HepG2 (cell line): ENCODE results near the gene SLC35B2. TPM values are rescaled to one million over a fixed set of nuclear protein-coding genes. Genes with fewer than 3 reads are reported as not detected.
A peak's percentile ranks its signal among the peaks of the same experiment; 100 is the strongest.

ENCODE experiments used
- ATAC-seq: fragments of 200-7000 bp; cut with Tn5 transposase; 3 replicates; pipeline ENCODE4 v1.9.1; 2020; ENCODE audit warnings: mild to moderate bottlenecking, moderate library complexity
- BruUV-seq: library from RNA; stranded (reverse); fragments of 400-500 nt; replicated peaks from 2 replicates; lab custom pipeline; 2021; lab: Mats Ljungman, UMichigan
- CTCF ChIA-PET: fragments of 300-600 bp; formaldehyde crosslinking; extraction: SDS; loops from one replicate; lab custom pipeline; 2021; ENCODE audit warnings: low total read pairs, inconsistent platforms, low intra/inter-chr PET ratio; lab: Yijun Ruan, JAX
- POLR2A ChIA-PET: fragments of 350-600 bp; sonication (Branson Sonifier 250); formaldehyde crosslinking; loops from one replicate; lab custom pipeline; 2020; ENCODE audit warnings: antibody characterized with exemption, inconsistent platforms; lab: Yijun Ruan, JAX
- DNase-seq: peaks from one replicate; pipeline ENCODE4 v3.0.0-alpha.2; 2015; ENCODE audit warnings: low spot score
- FAIRE-seq: peaks from 3 replicates; lab custom pipeline; 2011; peaks lifted over from hg19 to GRCh38; lab: Jason Lieb, UNC
- H2AFZ ChIP-seq: one replicate; pipeline ENCODE4 v1.6.1; 2011; ENCODE audit warnings: low read length, inconsistent platforms
- H3K27ac ChIP-seq: fragments of 300-600 bp; 3 replicates; pipeline ENCODE4 v1.8.0; 2011; ENCODE audit warnings: mixed run types, mild to moderate bottlenecking, mixed read lengths, low read length, inconsistent platforms; ENCODE audit not compliant: insufficient read depth; ENCODE audit errors: extremely low read length
- H3K27me3 ChIP-seq, 2 experiments: fragments of 200-600 bp in 1 of 2; 2 replicates in 1 of 2; 3 replicates in 1 of 2; pipeline versions ENCODE4 v1.6.0 to v1.8.0; 2011; ENCODE audit warnings: low read length in 2 of 2, mild to moderate bottlenecking in 2 of 2, moderate library complexity in 2 of 2, inconsistent platforms in 1 of 2; ENCODE audit not compliant: insufficient read depth in 2 of 2, control insufficient read depth in 1 of 2
- H3K36me3 ChIP-seq, 2 experiments: fragments of 200-600 bp in 1 of 2; replicated peaks in 1 of 2; 2 replicates in 1 of 2; 3 replicates in 1 of 2; pipeline versions ENCODE4 v1.5.1 to v1.8.0; 2011; ENCODE audit warnings: low read length in 2 of 2, inconsistent platforms in 1 of 2; ENCODE audit not compliant: insufficient read depth in 2 of 2, control insufficient read depth in 1 of 2
- H3K4me1 ChIP-seq: 2 replicates; pipeline ENCODE4 v1.5.1; 2012; ENCODE audit warnings: low read length, inconsistent platforms; ENCODE audit not compliant: insufficient read depth
- H3K4me2 ChIP-seq: 2 replicates; pipeline ENCODE4 v1.6.0; 2011; ENCODE audit warnings: low read depth, low read length, inconsistent platforms
- H3K4me3 ChIP-seq, 3 experiments: fragments of 200-600 bp in 1 of 3; sonication (generic), shearing (Covaris generic) in 1 of 3; replicated peaks in 1 of 3; 2 replicates each; pipeline ENCODE4 v1.5.1; 2011 to 2016; ENCODE audit warnings: low read length in 3 of 3, inconsistent platforms in 2 of 3, low read depth in 2 of 3, mild to moderate bottlenecking in 2 of 3, control low read depth in 1 of 3, mixed read lengths in 1 of 3; ENCODE audit not compliant: insufficient read depth in 1 of 3
- H3K79me2 ChIP-seq: one replicate; pipeline ENCODE4 v1.6.1; 2011; ENCODE audit warnings: low read length, inconsistent platforms; ENCODE audit not compliant: insufficient read depth
- H3K9ac ChIP-seq: 2 replicates; pipeline ENCODE4 v1.6.0; 2011; ENCODE audit warnings: mild to moderate bottlenecking, low read depth, low read length, inconsistent platforms; ENCODE audit not compliant: insufficient read depth
- H3K9me3 ChIP-seq: 2 replicates; pipeline ENCODE4 v1.5.1; 2012; ENCODE audit warnings: mild to moderate bottlenecking, low read length
- H4K20me1 ChIP-seq: 2 replicates; pipeline ENCODE4 v1.6.0; 2011; ENCODE audit warnings: inconsistent platforms, mild to moderate bottlenecking, low read length, moderate library complexity; ENCODE audit not compliant: insufficient read depth
- AHR ChIP-seq: IDR thresholded peaks from 2 replicates; pipeline ENCODE4 v1.6.1; 2018; ENCODE audit warnings: missing genetic modification reagents, missing compliant biosample characterization
- ARID2 ChIP-seq: sonication (generic); formaldehyde crosslinking; IDR thresholded peaks from 2 replicates; pipeline ENCODE4 v1.8.1; 2022; ENCODE audit warnings: mild to moderate bottlenecking, missing genetic modification reagents, borderline replicate concordance
- ARNT ChIP-seq: fragments of 450-650 bp; IDR thresholded peaks from 2 replicates; pipeline ENCODE4 v1.6.1; 2017
- ATAD3A ChIP-seq: sonication (generic); formaldehyde crosslinking; IDR thresholded peaks from 2 replicates; pipeline ENCODE4 v1.4.0; 2020; ENCODE audit warnings: missing genetic modification reagents
- ATF7 ChIP-seq, 2 experiments: fragments of 450-650 bp in 1 of 2; sonication (generic) in 1 of 2; formaldehyde crosslinking in 1 of 2; IDR thresholded peaks; 2 replicates each; pipeline versions ENCODE4 v1.4.0 to v1.6.1; 2016 to 2020; ENCODE audit warnings: antibody characterized with exemption in 1 of 2, mild to moderate bottlenecking in 1 of 2, missing genetic modification reagents in 1 of 2
- BORCS8-MEF2B ChIP-seq: sonication (generic); formaldehyde crosslinking; IDR thresholded peaks from 2 replicates; pipeline ENCODE4 v1.8.0; 2022; ENCODE audit warnings: mild to moderate bottlenecking, missing genetic modification reagents
- FOXA1 ChIP-seq, 2 experiments: fragments of 450-650 bp in 1 of 2; sonication (generic) in 1 of 2; formaldehyde crosslinking in 1 of 2; IDR thresholded peaks; 2 replicates each; pipeline versions ENCODE4 v1.4.0 to v1.6.1; 2016 to 2020; ENCODE audit warnings: missing genetic modification reagents in 1 of 2
- GABPA ChIP-seq, 2 experiments: IDR thresholded peaks; 2 replicates each; pipeline ENCODE4 v1.6.1; 2011 to 2016; ENCODE audit warnings: low read depth in 2 of 2, low read length in 1 of 2, missing biosample characterization in 1 of 2, missing genetic modification characterization in 1 of 2
- HOXA9 ChIP-seq: sonication (generic); formaldehyde crosslinking; IDR thresholded peaks from 2 replicates; pipeline ENCODE4 v1.8.1; 2022; ENCODE audit warnings: missing genetic modification reagents, mild to moderate bottlenecking, moderate library complexity, borderline replicate concordance
- IRF1 ChIP-seq: sonication (generic); formaldehyde crosslinking; IDR thresholded peaks from 2 replicates; pipeline ENCODE4 v1.4.0; 2020; ENCODE audit warnings: low read depth, mild to moderate bottlenecking, missing genetic modification reagents
- MZF1 ChIP-seq: sonication (generic); formaldehyde crosslinking; IDR thresholded peaks from 2 replicates; pipeline ENCODE4 v1.8.1; 2023; ENCODE audit warnings: mild to moderate bottlenecking, missing genetic modification reagents, borderline replicate concordance
- SYNCRIP ChIP-seq: fragments of 200-400 bp; formaldehyde crosslinking; IDR thresholded peaks from 2 replicates; pipeline ENCODE4 v1.6.1; 2018; ENCODE audit warnings: mild to moderate bottlenecking, low read depth, low read length; ENCODE audit not compliant: insufficient read depth
- ZNF687 ChIP-seq: sonication (generic); formaldehyde crosslinking; IDR thresholded peaks from 2 replicates; pipeline ENCODE4 v1.5.1; 2020; ENCODE audit warnings: mild to moderate bottlenecking, missing genetic modification reagents, moderate library complexity
- WGBS: methylation state at CpG from one replicate; pipeline ENCODE4 v1.1.6; 2017; ENCODE audit warnings: low lambda C conversion rate; 5-methylcytosine and 5-hydroxymethylcytosine counted together
- in situ Hi-C: cut with HindIII; loops from 2 replicates; pipeline ENCODE4 v1.10.0; 2017; ENCODE audit warnings: low pct_unique_long_range_greater_than_20kb; ENCODE audit not compliant: extremely low pct_ligation_motif_present
- intact Hi-C: fragments of 100-400 bp; cut with micrococcal nuclease; formaldehyde crosslinking; loops from one replicate; pipeline ENCODE4 v1.10.0; 2022; ENCODE audit not compliant: unreplicated experiment
- polyA plus RNA-seq, 8 experiments: library from polyadenylated mRNA; depleted of rRNA in 3 of 8; stranded (reverse) in 7 of 8; unstranded in 1 of 8; fragments of >200 nt; fragmentation: Illumina TruSeq in 4 of 8; extraction: Trizol in 4 of 8; gene quantifications; 2 replicates each; pipeline versions ENCODE4 v1.2.1 to v1.2.3, GENCODE V29; 2011 to 2016; ENCODE audit warnings: low read depth in 4 of 8, missing spikeins in 1 of 8, mixed read lengths in 1 of 8; ENCODE audit not compliant: insufficient read depth in 1 of 8
- total RNA-seq, 5 experiments: library from RNA; depleted of rRNA; stranded (reverse); fragments of >200 nt; fragmentation: Illumina TruSeq; extraction: Trizol; gene quantifications; 2 replicates each; pipeline ENCODE4 v1.2.3, GENCODE V29; 2016; ENCODE audit warnings: low read depth in 1 of 5

The SLC35B2 gene
- total and polyA plus RNA-seq, 2 of the 13 experiments (the other 11 are each of a cell fraction or from before 2014, with no cell fraction given) = 61.1 to 148 TPM

- H3K9me3 ChIP-seq = no peaks in the 10 kb centered on the region
- no peaks in the 10 kb centered on the region for H4K20me1 ChIP-seq
- H3K27me3 ChIP-seq = no peaks in the 10 kb centered on the region
- intact Hi-C loops (loop anchor here (1.0 kb wide), 1 partner anchor 36 kb away; no protein-coding TSS in a partner anchor), in situ Hi-C loops (no loop called here)
- ATAC-seq = peak; percentile 77
- no peaks in the 10 kb centered on the region for H3K79me2 ChIP-seq
- peak; percentile 44 for DNase-seq
- FAIRE-seq = peak; percentile 67
- CTCF ChIA-PET = interaction anchor here (3.9 kb wide), 1 partner anchor 37 kb away, joined by 37 read pairs; no protein-coding TSS in a partner anchor
- H3K36me3 ChIP-seq = peaks cover 55 to 73% of the 10 kb centered on the region in 2 experiments
- POLR2A ChIA-PET = interaction anchor here (1.1 to 1.9 kb wide), 4 partner anchors 8 to 58 kb away, joined by 4 to 7 read pairs (median 4); partner anchors contain the start of genes AARS2 and HSP90AB1
- H3K27ac ChIP-seq = no peak overlapping the region
- no peak overlapping the region for H3K4me2 ChIP-seq
- H2AFZ ChIP-seq = no peak overlapping the region
- BruUV-seq = no TSS peak
- H3K4me1 ChIP-seq = no peaks in the 10 kb centered on the region
- WGBS = 93% methylated on average over 19 of the region's 25 CpGs
- H3K4me3 ChIP-seq = no peak overlapping the region
- H3K9ac ChIP-seq = no peak overlapping the region
- TF ChIP-seq SYNCRIP (no peak), BORCS8-MEF2B (peak; percentile 66; the same call in 1 of the 2 replicates), GABPA (IDR thresholded peaks at IDR 0.05; ENCODE audit: low read depth, low read length) (no peak), GABPA (CRISPR knock-in tag; IDR thresholded peaks at IDR 0.05; ENCODE audit: low read depth) (no peak), AHR (CRISPR knock-in tag) (no peak), ARNT (no peak), MZF1 (CRISPR knock-in tag) (no peak), ATF7 (IDR thresholded peaks at IDR 0.05) (no peak), ATF7 (CRISPR knock-in tag; IDR thresholded peaks at IDR 0.05) (no peak), ARID2 (CRISPR knock-in tag) (no peak), ATAD3A (CRISPR knock-in tag) (no peak), FOXA1 (IDR thresholded peaks at IDR 0.05) (no peak), FOXA1 (CRISPR knock-in tag; IDR thresholded peaks at IDR 0.05) (no peak), ZNF687 (CRISPR knock-in tag) (peak; percentile 60), IRF1 (no peak), HOXA9 (CRISPR knock-in tag) (no peak)
Observed at GRCh38 chr6:44304282-44305199, 47.2 kb upstream of the SLC35B2 start.
